NCI-H128 (cell line): ENCODE data around the gene RPS29.
"Not testable (repeated sequence)": the region's sequence is repeated elsewhere in the genome, so short reads cannot be mapped to it uniquely, and the experiment has no call there.

Experiments
- DNase-seq: peaks from one replicate; lab custom pipeline; 2025; ENCODE audit not compliant: unreplicated experiment; lab: John Stamatoyannopoulos, UW

Gene RPS29

DNA sequence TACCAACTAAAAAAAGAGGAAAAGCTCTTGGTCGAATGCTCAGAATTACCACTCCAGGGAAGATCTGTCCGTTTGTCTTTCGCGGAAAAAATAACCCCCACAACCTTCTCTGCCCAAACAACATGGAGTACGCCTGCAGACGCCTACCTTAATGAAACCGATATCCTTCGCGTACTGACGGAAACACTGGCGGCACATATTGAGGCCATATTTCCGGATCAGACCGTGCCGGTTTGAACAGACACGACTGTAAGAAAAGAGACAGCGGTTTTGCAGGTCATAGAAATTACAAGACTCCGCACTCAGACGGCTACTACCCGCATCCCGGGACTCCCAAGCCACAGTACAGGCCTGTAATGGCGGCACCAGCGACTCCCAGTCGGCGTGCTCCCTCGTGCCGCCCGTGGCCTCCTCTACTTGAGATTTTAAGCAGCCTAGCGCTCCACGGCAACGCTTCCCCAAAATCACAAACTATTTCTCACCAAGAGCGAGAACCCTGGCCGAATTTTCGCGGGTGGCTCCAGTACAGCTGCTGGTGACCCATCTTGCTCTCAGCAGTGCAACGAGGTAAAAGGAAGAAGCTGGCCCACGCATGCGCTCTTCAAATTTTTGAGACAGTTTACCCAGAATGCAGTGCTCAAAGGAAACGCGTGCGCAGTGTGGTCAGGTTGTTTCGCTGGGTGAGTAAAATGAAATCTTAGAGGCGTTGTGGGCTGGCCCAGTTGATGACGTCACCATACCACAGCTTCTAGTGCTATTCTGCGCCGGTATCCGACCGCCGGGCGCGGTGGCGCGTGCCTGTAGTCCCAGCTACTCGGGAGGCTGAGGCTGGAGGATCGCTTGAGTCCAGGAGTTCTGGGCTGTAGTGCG is at the start of gene RPS29:
Gene RPS29, minus strand, starts transcription at position 578 of the 870 bp plus-strand sequence. Its CDS starts 34 bp downstream, at position 544.
- peak; percentile 97 for DNase-seq

DNA sequence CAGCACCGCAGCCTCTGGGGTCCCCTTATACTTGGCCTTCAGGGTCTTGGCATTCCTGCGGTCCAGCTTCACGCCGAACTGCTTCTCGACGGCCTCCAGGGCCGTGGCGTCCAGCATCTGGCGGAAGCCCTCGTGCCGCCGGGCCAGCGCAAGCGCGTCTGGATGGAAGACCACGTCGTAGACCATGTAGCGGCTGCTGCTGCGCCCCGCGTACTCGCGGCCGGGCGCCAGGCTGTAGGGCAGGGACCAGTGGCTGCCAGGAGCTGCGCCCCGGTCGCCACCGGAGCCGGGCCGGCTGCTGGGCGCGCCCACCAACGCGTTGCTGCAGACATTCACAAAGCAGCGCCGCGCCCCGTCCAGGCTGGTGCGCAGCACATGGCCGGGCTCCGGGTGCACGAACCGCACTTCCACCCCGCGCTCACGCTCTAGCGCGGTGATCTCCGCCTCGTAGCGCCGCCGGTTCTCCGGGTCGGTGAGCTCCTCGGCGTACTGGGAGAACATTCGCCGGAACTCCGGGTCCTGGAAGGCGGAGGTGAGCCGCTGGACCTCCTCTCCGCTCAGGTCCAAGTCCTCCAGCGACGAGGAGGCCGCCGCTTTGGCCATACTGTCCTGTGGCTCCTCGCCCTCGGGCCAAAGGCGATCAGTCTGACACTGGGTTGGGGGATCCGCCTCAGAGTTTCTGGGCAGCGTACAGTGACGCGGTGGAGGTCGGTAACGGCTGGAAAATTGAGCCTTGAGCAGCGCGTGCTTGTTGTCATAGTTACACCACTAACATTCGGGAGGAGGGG is 48.6 kb upstream of the RPS29 start, which contains the start of gene DNAAF2:
Gene DNAAF2, minus strand, starts transcription at position 698 of the 788 bp plus-strand sequence. Its CDS starts 95 bp downstream, at position 603.
- peak; percentile 14 for DNase-seq

DNA sequence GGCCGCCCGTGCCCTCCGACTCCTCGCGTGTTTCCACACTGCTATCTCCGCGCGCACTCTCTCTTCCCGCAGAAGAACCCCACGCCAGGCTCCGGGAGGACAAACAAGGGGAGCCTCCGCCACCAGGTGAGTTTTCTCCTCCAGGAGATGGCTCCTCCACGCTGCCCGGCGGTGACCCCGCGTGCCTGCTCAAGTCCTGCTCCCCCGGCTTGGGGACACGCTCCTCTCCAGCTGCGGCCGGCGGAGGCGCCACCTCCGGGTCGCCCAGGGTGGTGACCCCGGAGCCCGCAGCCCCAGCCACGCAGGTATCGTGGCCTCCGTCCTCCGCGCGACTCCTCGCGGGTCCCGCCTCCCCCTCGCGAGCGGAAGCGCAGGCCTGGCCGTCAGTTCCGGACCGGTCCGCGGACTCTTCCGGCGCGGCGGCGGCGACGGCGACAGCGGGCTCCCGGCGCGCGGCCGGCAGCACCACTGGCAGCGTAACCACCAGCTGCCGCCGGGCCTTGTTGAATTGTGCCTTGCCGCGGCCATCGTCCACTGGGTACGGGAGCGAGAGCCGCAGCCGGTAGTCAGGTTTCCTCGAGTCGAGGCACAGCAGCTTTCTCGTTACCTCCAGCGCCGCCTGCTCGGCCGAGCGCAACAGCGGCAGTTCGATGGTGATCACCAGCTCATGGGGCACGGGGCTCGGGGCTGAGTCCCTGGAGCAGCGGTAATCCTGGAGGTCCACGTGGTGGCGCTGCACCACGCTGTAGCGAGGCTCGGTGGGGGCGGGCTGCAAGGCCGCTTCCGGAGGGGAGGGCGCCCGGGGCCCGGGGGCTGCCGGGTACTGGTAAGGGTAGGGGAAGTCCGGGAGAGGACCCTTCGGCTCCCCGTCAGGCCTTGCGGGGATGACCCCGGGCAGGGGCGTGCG is 47.7 kb upstream of the RPS29 start:
- peak; percentile 84 for DNase-seq

DNA sequence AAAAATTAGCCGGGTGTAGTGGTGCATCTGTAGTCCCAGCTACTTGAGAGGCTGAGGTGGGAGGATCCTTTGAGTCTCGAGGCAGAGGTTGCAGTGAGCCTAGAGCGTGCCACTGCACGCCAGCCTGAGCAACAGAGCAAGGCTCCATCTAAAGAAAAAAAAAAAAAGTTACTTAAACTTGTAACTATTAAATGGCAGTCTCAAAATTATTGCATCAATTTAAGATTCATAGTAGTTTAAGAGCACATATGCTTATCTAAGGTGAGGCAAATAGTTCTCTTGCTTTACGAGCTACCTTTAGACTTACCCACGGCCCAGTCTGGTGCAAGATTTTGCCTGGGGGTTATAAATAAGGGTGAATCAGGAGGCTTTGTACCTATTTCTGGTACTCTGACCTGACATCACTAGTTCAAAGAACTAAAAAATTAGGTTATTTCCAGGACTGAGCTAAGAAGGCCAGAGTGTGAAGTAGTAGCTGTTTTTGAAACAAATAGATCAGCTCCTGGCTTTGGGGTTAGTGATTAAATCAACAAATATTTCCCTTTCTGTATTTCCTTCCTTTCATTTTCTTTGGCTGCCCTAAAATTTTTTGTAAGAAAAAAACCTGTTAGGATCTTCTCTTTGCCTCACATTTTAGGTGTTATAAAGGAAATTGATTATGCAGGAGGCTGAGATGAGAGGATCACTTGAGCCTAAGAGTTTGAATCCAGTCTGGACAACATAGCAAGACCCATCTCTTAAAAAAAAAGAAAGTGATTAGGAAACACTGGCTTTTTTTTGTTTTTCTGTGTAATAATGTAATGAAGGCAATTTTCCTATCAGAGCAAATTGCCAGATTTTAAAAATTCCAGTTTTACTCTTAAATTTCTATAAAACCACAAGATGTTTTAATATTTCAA is 38.0 kb upstream of the RPS29 start:
- no peak for DNase-seq

DNA sequence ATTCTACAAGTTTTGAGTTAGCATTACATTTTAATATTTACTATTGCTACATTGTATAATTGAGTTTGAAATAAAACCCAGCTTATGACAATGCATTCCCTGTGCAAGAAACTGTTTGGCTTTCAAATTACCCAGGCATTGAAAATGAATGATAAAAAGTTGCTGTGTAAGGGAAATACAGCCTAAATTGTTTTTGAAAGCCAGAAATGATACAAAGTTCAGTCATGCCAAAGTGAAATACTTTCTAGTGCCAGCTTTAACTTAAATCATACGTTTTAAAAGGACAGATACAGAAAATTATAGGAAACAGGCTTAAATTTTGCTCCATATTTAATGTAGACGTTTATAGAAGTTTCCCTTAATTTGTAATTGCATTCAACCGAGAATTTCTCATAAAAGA is 37.2 kb upstream of the RPS29 start:
- no peak for DNase-seq

DNA sequence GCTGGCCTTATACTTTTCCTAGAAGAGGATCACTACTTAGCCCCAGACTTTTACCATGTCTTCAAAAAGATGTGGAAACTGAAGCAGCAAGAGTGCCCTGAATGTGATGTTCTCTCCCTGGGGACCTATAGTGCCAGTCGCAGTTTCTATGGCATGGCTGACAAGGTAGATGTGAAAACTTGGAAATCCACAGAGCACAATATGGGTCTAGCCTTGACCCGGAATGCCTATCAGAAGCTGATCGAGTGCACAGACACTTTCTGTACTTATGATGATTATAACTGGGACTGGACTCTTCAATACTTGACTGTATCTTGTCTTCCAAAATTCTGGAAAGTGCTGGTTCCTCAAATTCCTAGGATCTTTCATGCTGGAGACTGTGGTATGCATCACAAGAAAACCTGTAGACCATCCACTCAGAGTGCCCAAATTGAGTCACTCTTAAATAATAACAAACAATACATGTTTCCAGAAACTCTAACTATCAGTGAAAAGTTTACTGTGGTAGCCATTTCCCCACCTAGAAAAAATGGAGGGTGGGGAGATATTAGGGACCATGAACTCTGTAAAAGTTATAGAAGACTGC is 35.9 kb upstream of the RPS29 start:
- no peak for DNase-seq

DNA sequence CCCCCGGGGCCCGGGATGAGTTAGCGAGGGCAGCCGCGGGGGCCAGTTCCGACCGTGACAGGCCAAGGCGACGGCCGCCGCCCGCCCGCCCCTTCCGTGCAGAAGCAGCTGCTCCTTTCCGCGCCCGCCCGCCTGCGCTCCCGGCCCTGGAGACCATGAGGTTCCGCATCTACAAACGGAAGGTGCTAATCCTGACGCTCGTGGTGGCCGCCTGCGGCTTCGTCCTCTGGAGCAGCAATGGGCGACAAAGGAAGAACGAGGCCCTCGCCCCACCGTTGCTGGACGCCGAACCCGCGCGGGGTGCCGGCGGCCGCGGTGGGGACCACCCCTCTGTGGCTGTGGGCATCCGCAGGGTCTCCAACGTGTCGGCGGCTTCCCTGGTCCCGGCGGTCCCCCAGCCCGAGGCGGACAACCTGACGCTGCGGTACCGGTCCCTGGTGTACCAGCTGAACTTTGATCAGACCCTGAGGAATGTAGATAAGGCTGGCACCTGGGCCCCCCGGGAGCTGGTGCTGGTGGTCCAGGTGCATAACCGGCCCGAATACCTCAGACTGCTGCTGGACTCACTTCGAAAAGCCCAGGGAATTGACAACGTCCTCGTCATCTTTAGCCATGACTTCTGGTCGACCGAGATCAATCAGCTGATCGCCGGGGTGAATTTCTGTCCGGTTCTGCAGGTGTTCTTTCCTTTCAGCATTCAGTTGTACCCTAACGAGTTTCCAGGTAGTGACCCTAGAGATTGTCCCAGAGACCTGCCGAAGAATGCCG is 35.1 kb upstream of the RPS29 start:
- no peak for DNase-seq

DNA sequence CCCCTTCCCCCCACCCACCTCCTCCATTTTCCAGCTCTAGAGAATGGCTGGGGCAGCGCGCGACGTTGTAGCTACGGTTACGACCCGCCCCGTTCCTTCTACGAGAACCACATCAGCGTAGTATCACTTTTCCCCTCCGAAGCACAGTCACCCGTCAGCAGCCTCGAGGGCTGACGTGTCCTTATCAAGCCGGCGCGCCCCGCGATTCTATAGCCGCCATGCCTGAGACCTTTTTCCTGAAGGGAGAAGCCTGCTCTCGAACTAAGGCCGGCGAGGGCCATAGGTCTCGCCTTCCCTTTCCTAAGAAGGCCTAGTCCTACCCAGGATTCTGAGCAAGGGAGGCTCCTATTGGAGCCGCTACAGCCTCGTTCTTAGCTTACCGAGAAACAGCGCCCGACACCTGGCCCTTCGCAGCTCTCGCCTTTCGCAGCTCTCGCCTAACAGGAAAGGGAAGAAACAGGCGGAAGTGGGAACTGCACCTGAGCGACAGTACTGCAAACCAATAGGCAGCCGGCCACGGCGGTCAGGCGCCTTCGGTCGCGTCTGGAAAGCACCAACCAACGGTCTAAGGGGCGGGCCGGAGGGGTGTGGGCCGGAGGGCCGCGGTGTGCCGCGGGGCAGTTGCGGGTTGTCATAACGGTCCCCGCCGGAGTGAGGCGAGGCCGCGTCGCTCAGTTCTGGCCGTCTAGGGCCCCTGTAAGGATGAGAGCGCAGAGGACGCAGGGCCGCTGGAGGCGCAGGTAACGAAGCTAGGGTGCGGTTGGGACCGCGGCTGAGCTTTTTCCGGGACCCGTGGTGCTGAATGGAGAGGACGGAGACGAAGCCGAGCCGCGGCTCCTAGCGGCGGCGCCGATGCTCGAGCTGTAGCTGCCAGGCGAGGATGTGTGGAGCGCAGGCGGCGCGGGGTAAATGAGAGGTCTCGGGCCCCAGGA is 34.3 kb upstream of the RPS29 start, which contains the start of the genes MGAT2 and RPL36AL:
Gene MGAT2, plus strand, starts transcription at position 618 of the 932 bp plus-strand sequence. CDS start 470 bp downstream, outside the sequence.
Gene RPL36AL, minus strand, starts transcription at position 445 of the 932 bp plus-strand sequence. CDS start 1,522 bp downstream, outside the sequence.
- DNase-seq, result peak; percentile 90

DNA sequence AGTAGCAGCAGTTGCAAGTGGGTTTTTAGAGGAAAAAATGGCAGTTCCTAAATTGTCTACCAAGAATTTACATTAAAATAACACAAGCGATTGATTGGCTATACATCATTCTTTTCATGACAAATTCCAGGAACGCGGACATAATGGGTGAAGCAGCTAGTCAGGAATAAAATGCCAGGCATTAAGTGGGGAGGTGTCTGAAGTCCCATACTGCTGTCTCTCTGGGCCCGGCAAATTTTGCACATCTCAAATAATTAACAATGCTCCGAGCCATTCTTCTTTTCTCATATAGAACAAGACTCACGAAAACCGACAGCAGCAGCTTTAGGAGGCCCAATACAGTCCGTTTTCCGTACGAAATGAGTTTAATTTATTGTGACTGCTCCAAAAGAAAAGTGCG is 33.5 kb upstream of the RPS29 start:
- DNase-seq, result no peak

DNA sequence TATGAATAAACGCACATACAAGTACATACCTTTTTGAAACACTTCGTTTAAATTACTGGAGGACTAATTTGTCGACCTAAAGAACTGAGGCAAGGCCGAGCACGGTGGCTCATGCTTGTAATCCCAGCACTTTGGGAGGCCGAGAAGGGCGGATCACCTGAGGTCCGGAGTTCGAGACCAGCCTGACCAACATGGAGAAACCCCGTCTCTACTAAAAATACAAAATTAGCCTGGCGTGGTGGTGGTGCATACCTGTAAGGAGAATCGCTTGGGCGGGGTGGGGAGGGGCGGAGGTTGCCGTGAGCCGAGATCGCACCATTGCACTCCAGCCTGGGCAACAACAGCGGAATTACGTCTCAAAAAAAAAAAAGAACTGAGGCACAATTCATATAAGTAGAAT is 33.1 kb upstream of the RPS29 start:
- not testable (repeated sequence) for DNase-seq

DNA sequence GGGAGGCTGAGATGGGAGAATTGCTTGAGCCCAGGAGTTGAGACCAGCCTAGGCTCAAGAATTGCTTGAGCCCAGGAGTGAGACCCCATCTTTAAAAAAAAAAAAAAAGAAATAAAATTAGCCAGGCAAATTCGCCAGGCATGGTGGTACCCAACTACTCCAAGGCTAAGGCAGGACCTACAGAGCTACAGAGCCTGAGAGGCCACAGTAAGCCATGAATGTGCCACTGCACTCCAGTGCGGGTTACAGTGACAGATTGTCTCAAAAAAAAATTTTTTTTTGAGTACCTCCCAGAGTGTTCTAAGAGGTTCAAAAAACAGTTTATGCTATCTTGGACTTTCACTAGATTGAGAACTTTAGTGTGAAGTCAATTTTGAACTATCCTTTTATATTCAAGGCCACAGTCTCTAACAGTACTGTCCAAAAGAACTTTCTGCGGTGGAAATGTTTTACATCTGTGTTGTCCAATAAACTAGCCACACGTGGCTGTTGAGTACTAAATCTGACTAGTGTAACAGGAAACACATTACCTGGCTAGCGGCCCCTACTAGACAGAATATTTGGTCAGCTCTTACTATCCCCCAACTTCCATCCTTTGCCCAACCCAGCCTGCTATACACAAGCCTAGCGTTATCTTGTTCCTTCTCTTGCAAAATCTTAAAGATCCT is 31.8 kb upstream of the RPS29 start:
- DNase-seq, result no peak

DNA sequence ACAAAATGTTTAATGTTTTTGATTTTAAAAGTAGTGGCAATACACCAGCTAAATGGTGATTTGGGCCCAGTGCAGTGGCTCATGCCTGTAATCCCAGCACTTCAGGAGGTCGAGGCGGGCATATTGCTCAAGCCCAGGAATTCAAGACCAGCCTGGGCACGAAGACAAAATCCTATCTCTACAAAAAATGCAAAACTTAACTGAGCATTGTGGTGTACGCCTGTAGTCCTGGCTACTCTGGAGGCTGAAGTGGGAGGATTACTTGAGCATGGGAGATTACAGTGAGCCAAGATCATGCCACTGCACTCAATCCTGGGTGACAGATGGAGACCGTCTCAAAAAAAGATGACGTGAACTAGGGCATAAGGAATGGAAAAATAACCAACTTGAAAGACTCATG is 29.6 kb upstream of the RPS29 start:
- no peak for DNase-seq

DNA sequence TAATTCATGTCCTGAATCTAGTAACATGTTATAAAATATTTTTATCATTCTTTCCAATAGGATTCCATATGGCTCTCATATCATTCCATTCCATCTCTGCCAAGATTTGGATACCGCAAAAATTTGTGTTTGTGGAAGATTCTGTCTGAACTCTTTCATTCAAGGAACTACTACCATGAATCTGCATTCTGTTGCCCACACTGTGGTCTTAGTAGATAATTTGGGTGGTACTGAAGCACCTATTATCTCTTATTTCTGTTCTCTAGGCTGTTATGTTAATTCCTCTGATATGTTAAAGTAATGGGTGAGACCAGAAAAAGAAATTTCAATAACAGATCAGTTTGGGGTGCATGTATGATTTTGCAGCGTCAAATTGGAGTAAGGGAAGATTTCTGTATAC is 28.0 kb upstream of the RPS29 start:
- DNase-seq, result no peak

DNA sequence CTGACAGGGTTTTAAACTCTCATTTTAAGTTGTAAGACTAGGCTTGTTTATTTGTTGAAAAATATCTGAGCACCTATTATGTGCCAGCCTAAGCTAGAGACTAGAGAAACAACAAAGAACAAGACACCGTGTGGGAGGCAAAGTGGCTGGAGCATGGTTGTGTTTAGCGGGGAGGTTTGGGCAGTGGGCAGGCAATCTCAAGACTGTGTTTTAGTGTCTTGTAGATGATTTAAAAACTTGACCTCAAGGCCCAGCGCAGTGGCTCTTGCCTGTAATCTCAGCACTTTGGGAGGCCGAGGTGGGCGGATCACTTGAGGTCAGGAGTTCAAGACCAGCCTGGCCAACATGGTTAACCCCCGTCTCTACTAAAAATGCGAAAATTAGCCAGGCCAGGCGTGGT is 26.5 kb upstream of the RPS29 start:
- no peak for DNase-seq

DNA sequence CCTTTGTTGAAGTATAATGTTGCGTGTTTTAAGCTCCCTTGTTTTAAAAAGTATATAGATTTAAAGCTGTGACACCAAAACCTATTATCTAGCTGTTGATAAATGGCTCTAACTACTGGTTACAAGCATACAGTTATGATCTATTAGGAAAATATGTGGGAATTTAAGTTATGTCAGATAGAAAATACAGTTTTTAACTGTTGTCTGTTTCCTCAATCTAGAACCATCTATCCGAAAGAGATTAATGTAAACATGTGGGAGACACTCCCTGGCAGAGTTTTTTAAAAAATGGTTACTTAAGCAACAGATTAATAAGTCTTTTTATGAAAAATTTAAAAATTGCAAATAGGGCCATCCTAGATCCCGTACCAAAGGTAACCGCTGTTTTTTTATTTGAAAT is 26.1 kb upstream of the RPS29 start:
- DNase-seq, result no peak

DNA sequence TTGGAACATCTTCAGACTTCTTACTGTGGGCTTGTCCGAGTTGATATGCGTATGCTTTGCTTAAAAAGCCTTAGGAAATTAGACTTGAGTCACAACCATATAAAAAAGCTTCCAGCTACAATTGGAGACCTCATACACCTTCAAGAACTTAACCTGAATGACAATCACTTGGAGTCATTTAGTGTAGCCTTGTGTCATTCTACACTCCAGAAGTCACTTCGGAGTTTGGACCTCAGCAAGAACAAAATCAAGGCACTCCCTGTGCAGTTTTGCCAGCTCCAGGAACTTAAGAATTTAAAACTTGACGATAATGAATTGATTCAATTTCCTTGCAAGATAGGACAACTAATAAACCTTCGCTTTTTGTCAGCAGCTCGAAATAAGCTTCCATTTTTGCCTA is 21.4 kb upstream of the RPS29 start:
- DNase-seq, result no peak
